ENCODE data around the gene PLOD3. TPM values are rescaled to one million over a fixed set of nuclear protein-coding genes. Genes with fewer than 3 reads are reported as not detected.

PLOD3 gene
- total and polyA plus RNA-seq, 2 donors = 7.1 to 32.0 TPM

DNA sequence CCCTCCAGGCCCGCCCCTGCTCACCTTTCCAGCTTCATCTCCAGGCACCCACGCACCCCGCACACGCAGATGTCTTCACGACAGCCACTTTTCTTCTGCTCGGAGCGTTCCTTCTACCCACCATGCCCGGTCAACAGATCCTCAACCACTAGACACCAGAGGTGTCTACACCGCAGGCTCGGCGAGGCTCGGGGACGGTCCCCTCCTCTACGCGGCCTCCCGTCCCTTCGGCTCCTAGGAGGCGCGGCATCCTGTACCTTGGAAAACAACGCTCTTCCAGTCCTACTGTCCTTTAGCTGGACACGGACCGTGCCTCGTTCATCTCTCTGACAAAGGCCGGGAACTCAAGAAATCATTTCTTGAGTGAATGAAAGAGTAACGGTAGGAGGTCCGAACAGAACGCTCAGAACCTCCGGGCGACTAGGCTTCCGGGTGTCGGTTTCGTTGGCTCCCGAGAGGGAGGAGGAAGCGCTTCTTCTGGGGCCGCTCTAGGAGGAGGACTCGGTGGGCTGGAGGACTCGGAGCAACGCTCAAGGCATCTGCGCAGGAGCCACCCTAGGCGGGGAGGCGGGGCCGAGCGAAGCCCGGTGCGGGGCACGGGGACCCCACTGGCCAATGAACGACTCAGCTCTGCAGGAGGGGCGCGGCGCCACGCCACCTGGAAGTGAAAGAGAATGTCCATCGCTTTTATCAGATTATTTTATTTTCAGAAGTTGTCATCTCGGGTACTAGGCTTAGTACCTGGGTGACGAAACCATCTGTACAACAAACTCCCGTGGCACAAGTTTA lies 34.7 kb upstream of the PLOD3 start:
- peak overlapping the region; percentile 78 to 93 for H3K4me3 ChIP-seq (ENCODE audit: low read length in 2 of 2)
- peaks cover 0 to 15% of the 10 kb centered on the region in 2 donors for H3K4me1 ChIP-seq (ENCODE audit: control insufficient read depth in 2 of 2, insufficient read depth in 2 of 2, low read length in 2 of 2)
- H3K9me3 ChIP-seq (ENCODE audit: control insufficient read depth in 2 of 2, insufficient read depth in 1 of 2, low read length in 1 of 2) = peaks cover 0 to 3% of the 10 kb centered on the region in 2 donors
- peak overlapping the region; percentile 74 to 80 for H3K27ac ChIP-seq (ENCODE audit: low read depth in 1 of 2, low read length in 1 of 2)
- DNase-seq (ENCODE audit: low read depth in 6 of 9, low spot score in 9 of 9) = peak; percentile 91 to 99 (median 98)
- WGBS = under 1% methylated on average over 55 of the region's 55 CpGs
- H3K27me3 ChIP-seq (ENCODE audit: control insufficient read depth in 2 of 2, insufficient read depth in 1 of 2, low read length in 1 of 2) = peaks cover 0 to 5% of the 10 kb centered on the region in 2 donors
- H3K36me3 ChIP-seq (ENCODE audit: control insufficient read depth in 2 of 2, insufficient read depth in 2 of 2, low read length in 1 of 2) = peaks cover 8 to 15% of the 10 kb centered on the region in 2 donors

DNA sequence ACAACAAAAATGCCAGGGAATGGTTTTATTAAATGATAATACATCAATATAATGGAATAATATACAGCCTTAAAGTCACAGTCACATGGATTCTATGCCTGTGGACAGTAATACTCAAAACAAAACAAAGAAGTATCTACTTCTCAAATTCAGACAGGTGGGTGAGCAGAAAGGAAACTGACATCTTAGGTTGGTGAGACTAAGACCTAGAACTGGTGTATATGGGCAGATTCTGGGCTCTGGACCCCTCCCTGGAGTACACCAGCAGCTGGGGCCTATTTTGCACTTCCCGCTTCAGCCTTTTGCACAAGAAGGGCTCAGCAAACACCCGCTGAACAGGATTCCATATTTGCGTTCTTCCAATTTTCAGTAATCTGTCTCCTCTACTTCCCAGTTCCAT lies 32.9 kb upstream of the PLOD3 start:
- Histone ChIP-seq H3K36me3 (ENCODE audit: control insufficient read depth in 2 of 2, insufficient read depth in 2 of 2, low read length in 1 of 2) (peaks cover 8 to 23% of the 10 kb centered on the region in 2 donors), H3K4me1 (ENCODE audit: control insufficient read depth in 2 of 2, insufficient read depth in 2 of 2, low read length in 2 of 2) (peaks cover 6 to 20% of the 10 kb centered on the region in 2 donors), H3K9me3 (ENCODE audit: control insufficient read depth in 2 of 2, insufficient read depth in 1 of 2, low read length in 1 of 2) (peaks cover 0 to 3% of the 10 kb centered on the region in 2 donors), H3K27ac (ENCODE audit: low read depth in 1 of 2, low read length in 1 of 2) (no peak overlapping the region), H3K4me3 (ENCODE audit: low read length in 2 of 2) (no peak overlapping the region), H3K27me3 (ENCODE audit: control insufficient read depth in 2 of 2, insufficient read depth in 1 of 2, low read length in 1 of 2) (peaks cover 0 to 3% of the 10 kb centered on the region in 2 donors)
- DNase-seq (ENCODE audit: low read depth in 6 of 9, low spot score in 9 of 9) = peak in 1 of 9 donors; percentile 5
- WGBS = 96% methylated on average over 3 of the region's 3 CpGs

DNA sequence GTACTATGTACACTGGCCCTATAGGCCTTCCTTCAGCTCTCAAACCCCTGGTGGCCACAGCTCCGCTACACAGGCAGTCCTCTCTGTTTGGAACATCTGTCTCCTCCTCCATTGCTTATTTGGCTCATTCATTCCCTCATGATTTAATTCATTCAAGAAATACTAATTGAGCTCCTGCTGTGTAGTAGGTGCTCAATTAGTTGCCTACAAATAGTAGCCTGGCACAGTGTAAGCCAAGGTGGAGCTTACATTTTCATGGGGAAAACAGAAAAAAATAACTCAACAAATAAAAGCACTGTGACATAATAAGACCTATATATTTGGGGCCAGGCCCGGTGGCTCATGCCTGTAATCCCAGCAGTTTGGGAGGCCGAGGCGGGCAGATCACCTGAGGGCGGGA lies 30.9 kb upstream of the PLOD3 start:
- Histone ChIP-seq H3K27me3 (ENCODE audit: control insufficient read depth in 2 of 2, insufficient read depth in 1 of 2, low read length in 1 of 2) (no peaks in the 10 kb centered on the region), H3K4me1 (ENCODE audit: control insufficient read depth in 2 of 2, insufficient read depth in 2 of 2, low read length in 2 of 2) (peaks cover 16 to 33% of the 10 kb centered on the region in 2 donors), H3K9me3 (ENCODE audit: control insufficient read depth in 2 of 2, insufficient read depth in 1 of 2, low read length in 1 of 2) (peaks cover 0 to 3% of the 10 kb centered on the region in 2 donors), H3K4me3 (ENCODE audit: low read length in 2 of 2) (no peak overlapping the region), H3K27ac (ENCODE audit: low read depth in 1 of 2, low read length in 1 of 2) (no peak overlapping the region), H3K36me3 (ENCODE audit: control insufficient read depth in 2 of 2, insufficient read depth in 2 of 2, low read length in 1 of 2) (peaks cover 8 to 26% of the 10 kb centered on the region in 2 donors)
- DNase-seq (ENCODE audit: low read depth in 6 of 9, low spot score in 9 of 9) = no peak
- WGBS = 98% methylated on average over 5 of the region's 5 CpGs

DNA sequence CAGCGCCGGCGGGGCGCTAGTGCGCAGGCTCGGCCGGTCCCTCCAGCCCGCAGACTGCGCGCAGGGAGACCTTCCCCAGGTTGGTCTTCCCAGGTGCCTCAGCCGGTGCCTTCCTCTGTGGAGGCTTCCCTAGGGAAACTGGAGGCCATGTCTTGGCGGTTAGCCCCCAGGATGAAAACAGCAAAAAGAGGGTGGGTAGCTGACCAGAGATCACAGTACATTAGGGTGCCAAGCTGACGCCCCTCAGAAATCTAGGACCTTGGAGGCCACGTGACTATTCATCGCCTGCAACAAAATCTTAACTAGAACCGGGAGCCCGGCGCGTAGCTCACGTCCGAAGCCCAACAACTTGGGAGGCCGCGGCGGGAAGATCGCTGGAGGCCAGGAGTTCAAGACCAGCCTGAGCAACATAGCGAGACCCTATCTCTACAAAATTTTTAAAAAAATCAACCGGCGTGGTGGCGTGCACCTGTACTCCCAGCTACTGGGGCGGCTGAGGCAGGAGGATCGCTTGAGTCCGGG lies 27.8 kb upstream of the PLOD3 start:
- Histone ChIP-seq H3K4me3 (ENCODE audit: low read length in 2 of 2) (peak overlapping the region; percentile 86 to 94), H3K9me3 (ENCODE audit: control insufficient read depth in 2 of 2, insufficient read depth in 1 of 2, low read length in 1 of 2) (peaks cover 0 to 3% of the 10 kb centered on the region in 2 donors), H3K36me3 (ENCODE audit: control insufficient read depth in 2 of 2, insufficient read depth in 2 of 2, low read length in 1 of 2) (peaks cover 16 to 30% of the 10 kb centered on the region in 2 donors), H3K27ac (ENCODE audit: low read depth in 1 of 2, low read length in 1 of 2) (peak overlapping the region; percentile 78 to 90), H3K4me1 (ENCODE audit: control insufficient read depth in 2 of 2, insufficient read depth in 2 of 2, low read length in 2 of 2) (peaks cover 16 to 21% of the 10 kb centered on the region in 2 donors), H3K27me3 (ENCODE audit: control insufficient read depth in 2 of 2, insufficient read depth in 1 of 2, low read length in 1 of 2) (no peaks in the 10 kb centered on the region)
- 31% methylated on average over 32 of the region's 32 CpGs for WGBS
- no peak for DNase-seq (ENCODE audit: low read depth in 6 of 9, low spot score in 9 of 9)

DNA sequence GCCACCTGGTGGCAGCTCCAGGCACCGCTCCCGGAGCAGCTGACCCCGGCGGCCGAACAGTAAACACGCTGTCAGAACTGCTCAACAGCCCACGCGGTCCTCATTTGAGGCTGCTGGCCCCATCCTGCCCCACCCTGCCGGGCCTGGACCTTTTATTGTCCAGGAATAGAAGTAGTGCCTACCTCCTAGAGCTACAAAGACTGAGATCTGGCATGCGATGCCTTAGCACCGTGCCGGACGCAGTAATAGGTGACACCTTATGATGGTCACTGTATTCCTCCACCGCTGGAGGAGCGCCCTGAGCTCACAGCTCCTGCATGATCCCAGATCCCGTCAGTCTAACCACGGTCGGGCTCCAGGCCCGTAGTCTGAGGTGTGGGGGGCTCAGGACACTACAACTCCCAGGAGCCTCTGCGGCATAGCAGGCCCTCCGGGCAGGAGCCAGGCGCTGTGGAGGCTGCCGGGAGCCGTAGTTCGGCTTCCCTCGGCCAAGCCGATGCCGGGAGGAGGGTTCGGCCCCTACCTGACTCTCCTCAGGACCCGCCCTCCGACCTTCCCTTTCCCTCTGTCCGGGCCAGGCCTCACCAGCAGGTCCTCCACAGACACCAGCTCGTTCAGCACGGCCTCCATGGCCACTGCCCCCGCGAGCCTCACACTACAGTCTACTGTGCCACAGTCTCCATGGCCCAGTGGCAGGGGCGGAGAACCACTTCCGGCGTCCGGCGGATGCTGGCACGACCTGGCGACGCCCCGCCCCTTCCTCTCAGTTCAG lies 27.2 kb upstream of the PLOD3 start, which contains the start of gene FIS1:
TSS of gene FIS1 (minus strand) at position 707 of the 772 bp plus-strand sequence. CDS start at position 630, 77 bp downstream.
- Histone ChIP-seq H3K27ac (ENCODE audit: low read depth in 1 of 2, low read length in 1 of 2) (peak within 1 kb of the TSS; percentile 90 to 92), H3K36me3 (ENCODE audit: control insufficient read depth in 2 of 2, insufficient read depth in 2 of 2, low read length in 1 of 2) (peaks cover 20 to 37% of the 10 kb centered on the region in 2 donors), H3K27me3 (ENCODE audit: control insufficient read depth in 2 of 2, insufficient read depth in 1 of 2, low read length in 1 of 2) (no peaks in the 10 kb centered on the region), H3K4me3 (ENCODE audit: low read length in 2 of 2) (peak within 1 kb of the TSS; percentile 86 to 94), H3K4me1 (ENCODE audit: control insufficient read depth in 2 of 2, insufficient read depth in 2 of 2, low read length in 2 of 2) (peaks cover 16 to 25% of the 10 kb centered on the region in 2 donors), H3K9me3 (ENCODE audit: control insufficient read depth in 2 of 2, insufficient read depth in 1 of 2, low read length in 1 of 2) (peaks cover 0 to 3% of the 10 kb centered on the region in 2 donors)
- under 1% methylated on average over 45 of the region's 45 CpGs for WGBS
- peak; percentile 85 to 96 (median 90) for DNase-seq (ENCODE audit: low read depth in 6 of 9, low spot score in 9 of 9)

DNA sequence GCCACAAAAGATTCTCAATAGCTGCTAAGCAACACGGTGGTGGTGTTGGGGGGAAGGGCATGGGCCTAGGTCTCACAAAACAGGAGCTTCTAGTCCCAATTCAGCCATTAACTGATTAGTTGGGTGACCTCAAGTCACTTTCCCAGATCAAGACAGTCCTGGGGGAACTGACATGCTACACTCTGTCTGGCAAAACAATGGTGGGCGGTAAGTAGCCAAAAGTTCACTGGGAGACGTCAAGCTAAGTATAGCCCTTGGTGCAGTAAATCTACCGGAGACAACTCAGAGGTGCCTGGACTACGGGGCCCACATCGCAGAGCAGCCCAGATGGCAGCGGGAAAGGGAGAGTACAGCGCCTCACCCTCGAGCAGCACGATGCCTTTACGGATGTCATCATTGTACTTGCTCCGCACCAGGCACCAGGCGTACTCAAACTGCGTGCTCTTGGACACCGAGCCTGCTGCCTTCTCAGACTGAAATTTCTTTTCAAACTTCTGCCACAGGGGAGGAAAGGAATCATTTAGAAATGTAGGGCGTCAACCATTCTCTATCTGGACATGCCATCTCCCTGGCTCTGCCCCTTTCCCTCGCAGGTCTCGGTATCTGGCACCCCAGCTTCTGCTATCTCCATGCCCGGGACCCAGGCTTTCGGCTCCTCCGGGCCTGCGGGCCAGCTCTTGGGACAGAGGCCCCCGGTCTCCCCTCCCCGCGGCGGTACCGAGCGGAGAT lies 26.4 kb upstream of the PLOD3 start:
- Histone ChIP-seq H3K27me3 (ENCODE audit: control insufficient read depth in 2 of 2, insufficient read depth in 1 of 2, low read length in 1 of 2) (no peaks in the 10 kb centered on the region), H3K27ac (ENCODE audit: low read depth in 1 of 2, low read length in 1 of 2) (peak overlapping the region; percentile 58 to 90), H3K4me1 (ENCODE audit: control insufficient read depth in 2 of 2, insufficient read depth in 2 of 2, low read length in 2 of 2) (peaks cover 16 to 33% of the 10 kb centered on the region in 2 donors), H3K9me3 (ENCODE audit: control insufficient read depth in 2 of 2, insufficient read depth in 1 of 2, low read length in 1 of 2) (peaks cover 0 to 3% of the 10 kb centered on the region in 2 donors), H3K36me3 (ENCODE audit: control insufficient read depth in 2 of 2, insufficient read depth in 2 of 2, low read length in 1 of 2) (peaks cover 22 to 37% of the 10 kb centered on the region in 2 donors), H3K4me3 (ENCODE audit: low read length in 2 of 2) (peak overlapping the region; percentile 86 to 94)
- peak in 2 of 9 donors; percentile 25 to 57 for DNase-seq (ENCODE audit: low read depth in 6 of 9, low spot score in 9 of 9)
- 27% methylated on average over 28 of the region's 28 CpGs for WGBS

DNA sequence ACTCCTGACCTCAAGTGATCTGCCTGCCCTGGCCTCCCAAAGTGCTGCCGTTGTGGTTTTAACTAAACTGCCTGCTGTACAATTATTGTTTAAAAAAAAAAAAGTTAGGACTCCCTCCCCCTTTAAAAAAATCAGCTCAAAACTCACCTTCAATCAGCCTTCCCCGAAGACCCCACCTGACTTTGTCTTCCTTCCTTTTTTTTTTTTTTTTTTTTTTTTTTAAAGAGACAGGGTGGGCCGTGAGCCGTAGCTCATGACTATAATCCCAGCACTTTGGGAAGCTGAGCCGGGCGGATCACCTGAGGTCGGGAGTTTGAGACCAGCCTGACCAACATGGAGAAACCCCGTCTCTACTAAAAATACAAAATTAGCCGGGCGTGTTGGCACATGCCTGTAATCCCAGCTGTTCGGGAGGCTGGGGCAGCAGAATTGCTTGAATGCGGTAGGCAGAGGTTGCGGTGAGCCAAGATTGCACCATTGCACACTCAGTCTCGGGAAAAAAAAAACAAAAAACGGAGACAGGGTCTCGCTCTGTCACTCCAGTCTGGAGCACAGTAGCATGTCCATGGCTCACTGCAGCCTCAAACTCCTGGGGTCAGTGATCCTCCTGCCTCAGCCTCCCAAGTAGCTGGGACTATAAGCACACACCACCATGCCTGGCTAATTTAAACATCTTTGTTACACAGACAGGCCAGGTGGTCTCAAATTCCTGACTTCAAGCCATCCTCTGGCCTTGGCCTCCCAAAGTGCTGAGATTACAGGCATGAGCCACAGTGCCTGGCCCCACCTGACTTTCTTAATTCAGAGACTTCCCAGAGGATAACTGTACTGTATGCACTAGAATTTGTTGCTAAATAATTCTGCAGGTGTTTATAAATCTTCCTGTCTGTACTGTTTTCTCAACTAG lies 24.3 kb upstream of the PLOD3 start:
- no peaks in the 10 kb centered on the region for H3K27me3 ChIP-seq (ENCODE audit: control insufficient read depth in 2 of 2, insufficient read depth in 1 of 2, low read length in 1 of 2)
- 61% methylated on average over 16 of the region's 16 CpGs for WGBS
- peaks cover 16 to 53% of the 10 kb centered on the region in 2 donors for H3K4me1 ChIP-seq (ENCODE audit: control insufficient read depth in 2 of 2, insufficient read depth in 2 of 2, low read length in 2 of 2)
- peaks cover 43 to 46% of the 10 kb centered on the region in 2 donors for H3K36me3 ChIP-seq (ENCODE audit: control insufficient read depth in 2 of 2, insufficient read depth in 2 of 2, low read length in 1 of 2)
- no peak overlapping the region for H3K27ac ChIP-seq (ENCODE audit: low read depth in 1 of 2, low read length in 1 of 2)
- peaks cover 0 to 3% of the 10 kb centered on the region in 2 donors for H3K9me3 ChIP-seq (ENCODE audit: control insufficient read depth in 2 of 2, insufficient read depth in 1 of 2, low read length in 1 of 2)
- no peak for DNase-seq (ENCODE audit: low read depth in 6 of 9, low spot score in 9 of 9)
- no peak overlapping the region for H3K4me3 ChIP-seq (ENCODE audit: low read length in 2 of 2)

DNA sequence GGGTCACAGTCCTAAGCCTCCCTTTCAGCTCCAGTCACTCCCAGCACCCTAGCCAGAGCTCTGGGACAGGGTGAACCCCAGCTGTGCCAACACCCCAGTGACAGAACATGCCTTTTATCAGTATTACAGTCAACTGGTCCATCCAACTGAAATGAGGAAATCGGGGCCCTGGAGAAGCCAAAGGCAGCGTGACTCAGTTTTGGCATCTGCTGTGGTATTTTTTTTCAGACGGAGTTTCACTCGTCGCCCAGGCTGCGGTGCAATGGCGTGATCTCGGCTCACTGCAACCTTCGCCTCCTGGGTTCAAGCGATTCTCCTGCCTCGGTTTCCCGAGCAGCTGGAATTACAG lies 23.6 kb upstream of the PLOD3 start:
- whole genome bisulfite sequencing = 88% methylated on average over 12 of the region's 12 CpGs
- no peak overlapping the region for H3K4me3 ChIP-seq (ENCODE audit: low read length in 2 of 2)
- no peaks in the 10 kb centered on the region for H3K27me3 ChIP-seq (ENCODE audit: control insufficient read depth in 2 of 2, insufficient read depth in 1 of 2, low read length in 1 of 2)
- H3K27ac ChIP-seq (ENCODE audit: low read depth in 1 of 2, low read length in 1 of 2) = no peak overlapping the region
- H3K9me3 ChIP-seq (ENCODE audit: control insufficient read depth in 2 of 2, insufficient read depth in 1 of 2, low read length in 1 of 2) = peaks cover 0 to 3% of the 10 kb centered on the region in 2 donors
- H3K4me1 ChIP-seq (ENCODE audit: control insufficient read depth in 2 of 2, insufficient read depth in 2 of 2, low read length in 2 of 2) = peaks cover 16 to 53% of the 10 kb centered on the region in 2 donors
- no peak for DNase-seq (ENCODE audit: low read depth in 6 of 9, low spot score in 9 of 9)
- H3K36me3 ChIP-seq (ENCODE audit: control insufficient read depth in 2 of 2, insufficient read depth in 2 of 2, low read length in 1 of 2) = peaks cover 48 to 51% of the 10 kb centered on the region in 2 donors
